ENCODE data around the gene HSDL1. TPM values are rescaled to one million over a fixed set of nuclear protein-coding genes. Genes with fewer than 3 reads are reported as not detected.

HSDL1 gene
- total RNA-seq = 4.7 TPM

DNA sequence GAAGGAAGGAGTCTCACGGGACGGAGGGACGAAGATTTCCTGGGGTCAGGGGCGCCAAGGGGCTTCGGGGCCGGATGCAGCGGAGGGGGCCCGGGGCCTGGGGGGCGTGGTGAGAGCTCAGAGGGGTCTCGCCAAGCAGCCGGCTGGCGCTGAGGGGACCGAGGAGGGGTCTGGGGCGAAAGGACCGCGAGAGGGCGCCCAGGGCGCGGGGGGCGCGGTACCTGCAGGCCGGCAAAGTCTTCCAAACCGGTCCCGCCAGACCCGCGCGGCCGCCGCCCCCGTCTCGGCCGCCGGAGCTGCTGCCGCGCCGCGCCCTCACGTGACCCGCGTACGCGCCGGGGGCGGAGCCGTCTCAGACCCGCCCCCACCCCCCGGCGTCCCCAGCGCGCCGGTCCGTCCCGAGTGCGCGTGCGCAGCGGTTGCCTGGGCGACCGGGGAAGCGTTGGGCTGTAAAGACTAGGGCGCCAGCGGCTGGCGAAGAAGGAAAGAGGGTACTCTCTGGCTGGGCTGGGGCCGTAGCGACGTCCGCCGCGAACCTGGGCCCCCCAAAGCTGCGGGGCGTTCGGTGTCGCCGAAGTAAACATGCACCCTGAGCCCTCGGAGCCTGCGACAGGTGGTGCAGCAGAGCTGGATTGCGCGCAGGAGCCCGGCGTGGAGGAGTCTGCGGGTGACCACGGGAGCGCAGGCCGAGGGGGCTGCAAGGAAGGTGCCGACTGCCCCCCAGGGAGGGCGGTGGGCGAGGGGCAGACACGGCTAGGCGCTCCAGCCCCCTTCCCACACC is at the start of gene HSDL1, which contains the start of gene DNAAF1:
HSDL1 (minus strand) TSS at position 319 of the 781 bp plus-strand sequence. CDS start 13,856 bp downstream, outside the sequence.
DNAAF1 (plus strand) TSS at position 450 of the 781 bp plus-strand sequence; CDS start at position 583, 133 bp downstream.
- ATAC-seq (peak; percentile 97), DNase-seq (ENCODE audit: low spot score) (peak; percentile 94)

- no peak for ATAC-seq
- DNase-seq (ENCODE audit: low spot score) = no peak
These were observed 49.0 kb upstream of the HSDL1 start for GRCh38 chr16:84194018-84194417.

DNA sequence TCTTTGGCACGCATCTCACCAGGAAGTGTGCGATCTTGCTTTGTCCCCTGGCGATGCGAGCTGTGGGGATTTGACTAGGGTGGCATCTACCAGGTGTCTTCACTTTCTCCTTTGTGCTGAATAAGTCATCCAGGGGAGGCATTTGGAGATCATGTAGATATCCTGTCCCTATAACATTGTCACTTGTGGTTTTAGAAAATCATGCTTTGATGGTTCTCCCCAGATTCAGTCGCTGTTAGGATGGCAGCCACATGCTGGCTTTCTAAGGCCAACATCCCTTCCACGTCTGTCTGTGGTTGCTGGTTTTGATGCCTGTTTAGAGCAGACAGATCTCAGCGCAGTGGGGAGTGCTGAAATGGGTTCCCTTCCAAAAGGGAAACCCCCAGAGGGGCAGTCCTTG is 48.5 kb upstream of the HSDL1 start:
- ATAC-seq (no peak), DNase-seq (ENCODE audit: low spot score) (no peak)

DNA sequence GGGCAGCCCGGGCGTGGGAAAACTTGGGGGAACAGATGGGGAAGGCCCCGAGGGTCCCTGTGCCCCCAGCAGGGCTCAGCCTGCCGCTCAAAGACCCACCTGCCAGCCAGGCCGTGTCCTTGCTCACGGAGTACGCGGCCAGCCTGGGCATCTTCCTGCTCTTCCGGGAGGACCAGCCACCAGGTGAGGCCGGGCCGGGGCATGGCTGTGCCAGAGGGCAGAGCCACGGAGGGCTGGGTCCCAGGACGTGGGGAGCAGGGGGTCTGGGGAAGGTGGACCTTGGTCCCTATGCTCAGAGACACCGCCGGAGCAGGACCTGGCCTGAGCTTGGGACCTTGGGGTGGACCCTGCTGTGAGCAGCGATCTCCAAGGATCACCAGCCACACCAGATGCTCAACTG is 46.5 kb upstream of the HSDL1 start:
- DNase-seq (ENCODE audit: low spot score) = no peak

GRCh38 chr16:84190731-84191388 is 45.9 kb upstream of the HSDL1 start, which contains the start of gene ADAD2:
TSS of gene ADAD2 (plus strand) at chr16:84191157. CDS start at chr16:84191231, 74 bp downstream.
- DNase-seq (ENCODE audit: low spot score) = no peak
- no peak for ATAC-seq

More for the DNA sequence above, 46.5 kb upstream of the HSDL1 start:
- ATAC-seq = no peak

DNA sequence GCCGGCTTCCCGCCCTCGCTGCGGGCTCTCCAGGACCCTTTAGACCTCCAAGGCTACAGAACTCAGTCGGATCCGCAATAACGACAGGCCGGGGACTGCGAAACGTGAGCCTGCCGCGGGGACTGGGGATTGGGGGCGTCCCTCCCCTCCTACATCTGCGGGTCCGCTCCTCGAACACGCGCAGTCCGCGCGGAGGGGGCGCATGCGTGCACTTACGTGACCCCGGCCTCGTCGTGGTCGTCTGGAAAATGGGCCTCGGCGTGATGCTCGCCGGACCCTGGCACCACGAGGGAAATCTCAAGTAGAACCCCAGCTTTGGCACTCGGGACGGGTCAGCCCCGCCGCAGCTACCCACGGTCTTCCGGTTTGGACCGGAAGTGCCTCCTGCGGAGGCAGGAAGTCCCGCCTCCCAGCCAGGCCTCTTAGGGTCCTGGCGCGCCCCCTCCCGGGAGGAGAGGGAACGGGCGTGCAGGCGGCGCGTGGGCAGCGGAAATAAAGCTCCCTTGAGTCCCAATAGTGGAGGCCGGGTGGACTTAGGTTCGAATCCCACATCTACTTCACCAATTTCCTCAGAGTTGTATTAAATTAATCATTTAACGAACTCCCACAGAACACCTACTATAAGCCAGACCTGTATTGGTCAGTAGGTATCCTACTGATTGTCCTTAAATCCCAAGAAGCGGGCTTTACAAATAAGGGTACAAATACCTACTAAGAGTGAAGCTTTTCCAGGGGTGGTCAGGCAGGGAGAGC is 41.9 kb upstream of the HSDL1 start, which contains the start of gene TAF1C:
TAF1C (minus strand) TSS at position 373 of the 753 bp plus-strand sequence. CDS start 2,069 bp downstream, outside the sequence.
- DNase-seq (ENCODE audit: low spot score) = peak; percentile 93
- ATAC-seq = peak; percentile 99

DNA sequence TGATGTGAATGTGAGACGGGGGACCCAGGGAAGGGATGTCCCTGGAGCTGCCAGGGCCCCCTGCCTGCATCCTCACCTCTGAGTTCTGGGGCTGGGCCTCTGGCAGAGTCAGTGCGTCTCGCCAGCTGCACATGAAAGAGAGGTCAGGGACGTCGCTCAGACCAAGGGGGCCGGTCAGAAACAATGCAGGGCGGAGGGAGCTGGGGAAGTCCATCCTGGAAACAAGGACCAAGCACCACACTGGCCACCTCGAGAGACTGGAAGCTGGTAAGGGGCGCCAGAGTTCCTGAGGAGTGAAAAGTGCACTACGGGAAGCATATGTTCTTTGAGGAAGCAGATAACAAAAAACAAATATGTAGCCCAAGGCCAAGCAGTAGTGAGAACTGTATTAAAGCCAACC is 39.8 kb upstream of the HSDL1 start:
- DNase-seq (ENCODE audit: low spot score) (no peak), ATAC-seq (no peak)

DNA sequence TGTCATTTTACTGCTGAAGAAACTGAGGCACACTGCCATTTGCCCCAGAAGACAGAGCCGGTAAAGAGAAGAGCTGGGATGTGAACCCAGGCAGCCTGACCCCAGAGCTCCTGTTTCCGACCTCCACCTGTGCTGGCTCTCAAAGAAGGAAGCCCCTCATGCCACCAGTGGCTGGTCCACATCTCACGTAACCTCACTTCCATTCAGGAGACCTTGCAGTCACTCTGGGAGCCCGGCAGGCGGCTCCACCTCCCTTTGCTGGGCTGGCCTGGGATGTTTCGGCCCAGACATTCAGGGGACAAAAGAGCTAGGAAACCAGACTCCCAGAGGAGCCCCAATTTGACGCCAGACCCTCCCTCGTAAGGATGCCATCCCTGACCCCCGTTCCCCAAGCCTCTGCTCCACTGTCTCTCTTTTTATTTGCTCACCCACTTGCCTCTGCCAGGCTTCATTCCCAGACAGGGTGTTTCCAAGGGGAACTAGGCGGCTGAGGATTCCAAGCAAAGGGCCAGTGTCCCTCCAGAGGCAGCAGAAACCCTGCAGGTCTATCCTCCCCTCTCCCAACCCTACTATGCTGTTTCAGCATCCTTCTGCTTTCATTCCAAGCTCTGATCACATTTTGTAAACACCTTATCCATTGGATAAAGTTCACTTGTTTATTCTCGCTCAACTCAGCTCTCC is 39.1 kb upstream of the HSDL1 start:
- ATAC-seq (no peak), DNase-seq (ENCODE audit: low spot score) (no peak)

- ATAC-seq (no peak), DNase-seq (ENCODE audit: low spot score) (no peak)
These were observed 38.5 kb upstream of the HSDL1 start for GRCh38 chr16:84183572-84183875.

- no peak for DNase-seq (ENCODE audit: low spot score)
- no peak for ATAC-seq
These were observed 37.9 kb upstream of the HSDL1 start for GRCh38 chr16:84182680-84183571.

GRCh38 chr16:84182104-84182503 is 37.1 kb upstream of the HSDL1 start:
- no peak for ATAC-seq
- no peak for DNase-seq (ENCODE audit: low spot score)

- DNase-seq (ENCODE audit: low spot score) (no peak), ATAC-seq (no peak)
These were observed 36.4 kb upstream of the HSDL1 start for GRCh38 chr16:84181144-84181915.

GRCh38 chr16:84180519-84181140 is 35.7 kb upstream of the HSDL1 start:
- DNase-seq (ENCODE audit: low spot score) (no peak), ATAC-seq (no peak)

GRCh38 chr16:84179612-84180320 is 34.8 kb upstream of the HSDL1 start:
- no peak for DNase-seq (ENCODE audit: low spot score)

DNA sequence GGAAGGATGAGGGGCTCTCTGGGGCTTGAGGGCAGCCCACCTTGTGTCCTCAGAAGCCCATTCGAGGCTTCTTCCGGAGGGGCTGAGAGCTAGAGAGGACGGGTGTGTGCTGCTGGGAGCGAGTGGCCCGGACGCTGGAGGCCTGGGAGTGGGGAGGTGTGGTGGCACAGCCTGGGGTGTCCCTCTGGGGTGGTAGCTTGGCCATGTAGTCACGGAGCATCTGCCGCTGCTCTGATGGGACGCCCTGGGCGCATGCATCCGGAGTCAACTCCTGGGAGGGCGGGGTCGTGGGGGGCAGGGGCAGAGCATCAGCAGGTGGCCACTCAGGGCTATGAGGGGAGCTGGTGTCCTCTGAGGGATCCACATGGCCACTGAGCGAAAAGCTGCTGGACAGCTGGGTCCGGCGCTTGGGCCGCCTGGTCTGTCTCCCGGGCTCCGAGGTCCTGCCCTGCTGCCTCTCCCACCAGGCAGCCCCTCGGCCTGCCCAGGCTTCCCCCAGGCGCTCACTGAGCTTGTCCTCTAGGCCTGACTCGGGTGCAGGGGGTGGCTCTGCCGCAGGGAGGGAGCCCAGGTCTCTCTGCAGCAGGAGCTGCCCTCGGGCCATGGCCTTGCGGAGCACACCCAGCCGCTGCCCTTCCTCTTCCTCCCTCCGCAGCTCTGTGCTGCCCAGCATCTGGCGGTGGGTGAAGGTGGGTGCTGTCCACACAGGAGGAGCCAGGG is 34.1 kb upstream of the HSDL1 start:
- no peak for DNase-seq (ENCODE audit: low spot score)
- no peak for ATAC-seq

More at GRCh38 chr16:84179612-84180320, 34.8 kb upstream of the HSDL1 start:
- ATAC-seq = no peak

DNA sequence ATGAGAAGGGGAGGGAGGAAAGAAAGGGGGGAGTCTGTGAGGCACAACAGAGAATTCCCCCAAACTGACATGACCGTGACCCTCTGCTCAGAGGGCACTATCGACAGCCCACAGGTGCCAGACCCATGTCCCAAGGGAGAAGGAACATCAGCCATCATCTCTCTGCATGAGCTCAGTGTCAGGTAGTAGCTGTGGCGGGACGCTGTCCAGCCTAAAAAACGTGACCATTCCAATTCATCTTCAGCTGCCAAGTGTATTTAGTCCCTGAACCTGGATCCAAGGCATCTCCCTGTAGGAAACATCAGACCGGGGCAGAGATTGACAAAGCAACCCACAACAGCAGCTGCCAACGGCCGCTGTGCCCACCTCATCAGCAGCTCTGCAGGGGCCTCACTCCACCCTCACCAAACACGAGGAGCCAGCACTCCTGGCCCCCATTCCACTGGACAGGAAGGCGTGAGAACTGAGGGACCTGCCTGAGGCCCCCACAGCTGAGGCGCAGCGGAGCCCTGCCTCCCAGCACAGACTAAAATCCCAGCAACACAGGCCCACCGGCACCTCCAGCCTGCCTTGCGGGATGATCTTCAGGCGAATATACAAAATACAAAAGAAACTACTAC is 33.3 kb upstream of the HSDL1 start:
- no peak for DNase-seq (ENCODE audit: low spot score)
- peak; percentile 58 for ATAC-seq

- DNase-seq (ENCODE audit: low spot score) (no peak), ATAC-seq (no peak)
These were observed 32.7 kb upstream of the HSDL1 start for GRCh38 chr16:84177741-84178073.

All from left lobe of liver (tissue), 2 donors.